Stimulated activated CD8-positive, alpha-beta memory T cell treated with anti-CD3 and anti-CD28 coated beads, Interleukin-15, amount 100 ng/mL, for 1 hour (primary cell): ENCODE measurements around the gene STAMBP.
"Not testable (repeated sequence)": the region's sequence is repeated elsewhere in the genome, so short reads cannot be mapped to it uniquely, and the experiment has no call there.

Experiments
- DNase-seq: peaks from one replicate; pipeline ENCODE4 v3.0.0-alpha.2; 2020; ENCODE audit warnings: low read depth

STAMBP gene

GRCh38 chr2:73887596-73888353 is 59.0 kb downstream of the STAMBP start:
- DNase-seq: not testable (repeated sequence)

GRCh38 chr2:73888388-73888787 is 59.6 kb downstream of the STAMBP start:
- no peak for DNase-seq

GRCh38 chr2:73889206-73889605 is 60.4 kb downstream of the STAMBP start:
- DNase-seq: no peak

GRCh38 chr2:73890301-73891092 is 61.7 kb downstream of the STAMBP start:
- no peak for DNase-seq

GRCh38 chr2:73891276-73891901 is 62.6 kb downstream of the STAMBP start:
- DNase-seq: no peak

- DNase-seq: no peak
Measured at GRCh38 chr2:73892631-73893329, 64.0 kb downstream of the STAMBP start, which contains the start of gene ACTG2. Gene ACTG2 (plus strand): TSS chr2:73893008. CDS start chr2:73901312, 8,304 bp downstream.

GRCh38 chr2:73893764-73894474 is 65.2 kb downstream of the STAMBP start:
- no peak for DNase-seq

GRCh38 chr2:73894475-73894850 is 65.7 kb downstream of the STAMBP start:
- no peak for DNase-seq

- no peak for DNase-seq
Measured at GRCh38 chr2:73894877-73895276, 66.1 kb downstream of the STAMBP start.

- DNase-seq: no peak
Measured at GRCh38 chr2:73895473-73895872, 66.7 kb downstream of the STAMBP start.

GRCh38 chr2:73896362-73897239 is 67.8 kb downstream of the STAMBP start:
- DNase-seq: no peak

GRCh38 chr2:73897240-73897583 is 68.5 kb downstream of the STAMBP start:
- DNase-seq: no peak

GRCh38 chr2:73897934-73898333 is 69.2 kb downstream of the STAMBP start:
- no peak for DNase-seq

GRCh38 chr2:73899801-73900336 is 71.1 kb downstream of the STAMBP start:
- DNase-seq: no peak

GRCh38 chr2:73901143-73901542 is 72.4 kb downstream of the STAMBP start:
- DNase-seq: no peak

GRCh38 chr2:73902284-73902683 is 73.5 kb downstream of the STAMBP start:
- DNase-seq: no peak

GRCh38 chr2:73903313-73903712 is 74.6 kb downstream of the STAMBP start:
- no peak for DNase-seq

GRCh38 chr2:73903949-73904613 is 75.3 kb downstream of the STAMBP start:
- DNase-seq: not testable (repeated sequence)

GRCh38 chr2:73904952-73905351 is 76.2 kb downstream of the STAMBP start:
- DNase-seq: no peak
